Smooth muscle cell (in vitro differentiated cells): Measurements from ENCODE around the gene SHANK3. TPM values are rescaled to one million over a fixed set of nuclear protein-coding genes. Genes with fewer than 3 reads are reported as not detected.

ENCODE experiments used
- DNase-seq: peaks from one replicate; lab custom pipeline; 2025; ENCODE audit not compliant: unreplicated experiment; lab: John Stamatoyannopoulos, UW
- H2AFZ ChIP-seq: fragments of 200-600 bp; sonication (generic); 2 replicates; pipeline ENCODE4 v1.6.0; 2016; ENCODE audit warnings: antibody characterized with exemption, low read depth, mild to moderate bottlenecking
- H3F3A ChIP-seq: fragments of 200-600 bp; sonication (generic); 2 replicates; pipeline ENCODE4 v1.6.0; 2017; ENCODE audit warnings: antibody characterized with exemption, low read depth
- H3K27ac ChIP-seq: fragments of 200-600 bp; sonication (generic); 2 replicates; pipeline ENCODE4 v1.5.1; 2016; ENCODE audit warnings: low read depth, mild to moderate bottlenecking
- H3K27me3 ChIP-seq: fragments of 200-600 bp; sonication (generic); 2 replicates; pipeline ENCODE4 v1.6.1; 2016; ENCODE audit warnings: low read depth, mild to moderate bottlenecking
- H3K36me3 ChIP-seq: fragments of 200-600 bp; sonication (generic); 2 replicates; pipeline ENCODE4 v1.5.1; 2016; ENCODE audit warnings: low read depth
- H3K4me1 ChIP-seq: fragments of 200-600 bp; sonication (generic); 2 replicates; pipeline ENCODE4 v1.5.1; 2016; ENCODE audit warnings: low read depth
- H3K4me2 ChIP-seq: fragments of 200-600 bp; sonication (generic); 2 replicates; pipeline ENCODE4 v1.6.0; 2016; ENCODE audit warnings: mild to moderate bottlenecking
- H3K4me3 ChIP-seq: fragments of 200-600 bp; sonication (generic); 2 replicates; pipeline ENCODE4 v1.5.1; 2016; ENCODE audit warnings: mild to moderate bottlenecking
- H3K79me2 ChIP-seq: fragments of 200-600 bp; sonication (generic); 2 replicates; pipeline ENCODE4 v1.6.0; 2016; ENCODE audit warnings: low read depth, mild to moderate bottlenecking
- H3K9ac ChIP-seq: fragments of 200-600 bp; sonication (generic); 2 replicates; pipeline ENCODE4 v1.6.0; 2016; ENCODE audit warnings: low read depth
- H3K9me3 ChIP-seq: fragments of 200-600 bp; sonication (generic); replicated peaks from 2 replicates; pipeline ENCODE4 v1.5.1; 2016; ENCODE audit warnings: low read depth
- H4K20me1 ChIP-seq: fragments of 200-600 bp; sonication (generic); 2 replicates; pipeline ENCODE4 v1.6.0; 2016; ENCODE audit warnings: low read depth
- WGBS: methylation state at CpG from one replicate; pipeline ENCODE4 v1.1.7; 2016; ENCODE audit warnings: low lambda C conversion rate; 5-methylcytosine and 5-hydroxymethylcytosine counted together
- polyA plus RNA-seq: library from polyadenylated mRNA; unstranded; fragments of >200 nt; fragmentation: Nextera tagmentation; extraction: Ambion mirVana; gene quantifications from 2 replicates; pipeline ENCODE4 v1.2.1, GENCODE V29; 2016
- total RNA-seq: library from RNA; depleted of rRNA; stranded (reverse); fragments of >200 nt; gene quantifications from 2 replicates; pipeline ENCODE4 v1.2.3, GENCODE V29; 2014
- TF ChIP-seq, protein P1 (sequence below): fragments of 200-600 bp; sonication (generic); IDR thresholded peaks from 2 replicates; pipeline ENCODE4 v1.5.1; 2017; ENCODE audit warnings: borderline replicate concordance, mild to moderate bottlenecking, antibody characterized with exemption; ENCODE audit not compliant: insufficient read depth, poor library complexity, severe bottlenecking

SHANK3 gene
- total and polyA plus RNA-seq, 2 experiments from 2014 or later = 1.9 to 2.0 TPM

DNA sequence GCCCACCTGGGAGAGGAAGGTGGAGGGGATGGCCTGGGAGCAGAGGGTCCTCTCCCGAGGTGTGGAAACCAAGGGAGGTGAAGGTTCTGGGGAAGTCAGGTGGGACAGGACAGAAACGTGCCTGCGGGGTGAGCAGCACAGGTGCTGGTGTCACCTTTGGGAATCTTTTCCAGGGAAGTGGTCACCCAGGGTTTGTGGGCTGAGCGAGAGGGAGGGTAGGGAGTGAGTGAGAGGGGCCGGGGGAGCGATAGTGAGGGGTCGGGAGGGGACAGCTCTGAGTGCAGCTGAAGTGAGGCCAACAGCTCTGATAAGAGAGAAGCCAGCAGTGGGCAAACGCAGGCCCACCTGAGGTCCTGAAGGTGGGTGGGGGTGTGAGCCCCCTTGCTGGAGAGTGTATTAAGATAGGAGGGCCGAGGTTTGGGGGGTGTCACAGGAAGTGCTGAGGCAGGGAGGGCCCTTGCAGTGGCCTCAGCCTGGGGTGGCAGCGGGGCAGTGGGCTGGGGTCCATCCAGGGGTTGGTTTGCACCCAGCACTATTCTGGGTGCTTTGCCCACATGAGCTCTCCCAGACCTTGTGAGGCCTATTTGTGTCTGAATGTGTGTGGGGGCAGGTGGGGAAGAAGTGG, 1.6 kb upstream of the SHANK3 start:
- no peaks in the 10 kb centered on the region for H3K36me3 ChIP-seq
- no peaks in the 10 kb centered on the region for H3F3A ChIP-seq
- no peaks in the 10 kb centered on the region for H3K27me3 ChIP-seq
- H3K4me3 ChIP-seq = no peak overlapping the region
- no peaks in the 10 kb centered on the region for H3K79me2 ChIP-seq
- H3K4me2 ChIP-seq = no peak overlapping the region
- WGBS = 74% methylated on average over 6 of the region's 10 CpGs
- H3K9ac ChIP-seq = no peak overlapping the region
- H3K9me3 ChIP-seq = no peaks in the 10 kb centered on the region
- peaks cover 7% of the 10 kb centered on the region for H3K4me1 ChIP-seq
- H2AFZ ChIP-seq = no peak overlapping the region
- no peak overlapping the region for H3K27ac ChIP-seq
- TF ChIP-seq, protein P1, sequence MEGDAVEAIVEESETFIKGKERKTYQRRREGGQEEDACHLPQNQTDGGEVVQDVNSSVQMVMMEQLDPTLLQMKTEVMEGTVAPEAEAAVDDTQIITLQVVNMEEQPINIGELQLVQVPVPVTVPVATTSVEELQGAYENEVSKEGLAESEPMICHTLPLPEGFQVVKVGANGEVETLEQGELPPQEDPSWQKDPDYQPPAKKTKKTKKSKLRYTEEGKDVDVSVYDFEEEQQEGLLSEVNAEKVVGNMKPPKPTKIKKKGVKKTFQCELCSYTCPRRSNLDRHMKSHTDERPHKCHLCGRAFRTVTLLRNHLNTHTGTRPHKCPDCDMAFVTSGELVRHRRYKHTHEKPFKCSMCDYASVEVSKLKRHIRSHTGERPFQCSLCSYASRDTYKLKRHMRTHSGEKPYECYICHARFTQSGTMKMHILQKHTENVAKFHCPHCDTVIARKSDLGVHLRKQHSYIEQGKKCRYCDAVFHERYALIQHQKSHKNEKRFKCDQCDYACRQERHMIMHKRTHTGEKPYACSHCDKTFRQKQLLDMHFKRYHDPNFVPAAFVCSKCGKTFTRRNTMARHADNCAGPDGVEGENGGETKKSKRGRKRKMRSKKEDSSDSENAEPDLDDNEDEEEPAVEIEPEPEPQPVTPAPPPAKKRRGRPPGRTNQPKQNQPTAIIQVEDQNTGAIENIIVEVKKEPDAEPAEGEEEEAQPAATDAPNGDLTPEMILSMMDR = no peak
- DNase-seq = no peak
- H4K20me1 ChIP-seq = no peaks in the 10 kb centered on the region

DNA sequence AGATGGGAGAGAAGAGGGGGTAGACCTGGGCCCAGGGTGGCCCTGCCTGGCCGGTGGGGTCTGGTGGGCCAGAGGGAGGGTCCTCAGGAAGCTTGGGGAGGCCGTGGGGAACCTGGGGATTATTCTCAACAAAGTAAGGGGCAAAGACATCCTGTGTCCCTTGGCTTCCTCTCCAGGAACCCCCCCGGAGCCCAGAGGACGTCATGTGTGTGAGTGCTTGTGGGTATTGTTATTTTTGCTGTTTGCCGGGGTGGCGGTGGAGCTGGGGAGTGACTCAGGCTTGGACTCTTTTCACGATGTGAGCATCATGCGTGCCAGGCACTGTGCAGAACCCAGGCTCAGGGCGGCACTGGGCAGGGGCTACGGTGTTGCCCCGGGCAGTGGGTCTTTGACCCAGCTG, 982 bp upstream of the SHANK3 start:
- Histone ChIP-seq H3K27ac (no peak overlapping the region), H3K4me2 (no peak overlapping the region), H2AFZ (no peak overlapping the region), H3K27me3 (no peaks in the 10 kb centered on the region), H3K79me2 (no peaks in the 10 kb centered on the region), H3K4me3 (no peak overlapping the region), H3K36me3 (no peaks in the 10 kb centered on the region), H3F3A (no peaks in the 10 kb centered on the region), H3K9ac (no peak overlapping the region), H3K9me3 (no peaks in the 10 kb centered on the region), H3K4me1 (peaks cover 7% of the 10 kb centered on the region), H4K20me1 (no peaks in the 10 kb centered on the region)
- 94% methylated on average over 11 of the region's 11 CpGs for WGBS
- no peak for DNase-seq
- TF ChIP-seq, protein P1 = no peak

DNA sequence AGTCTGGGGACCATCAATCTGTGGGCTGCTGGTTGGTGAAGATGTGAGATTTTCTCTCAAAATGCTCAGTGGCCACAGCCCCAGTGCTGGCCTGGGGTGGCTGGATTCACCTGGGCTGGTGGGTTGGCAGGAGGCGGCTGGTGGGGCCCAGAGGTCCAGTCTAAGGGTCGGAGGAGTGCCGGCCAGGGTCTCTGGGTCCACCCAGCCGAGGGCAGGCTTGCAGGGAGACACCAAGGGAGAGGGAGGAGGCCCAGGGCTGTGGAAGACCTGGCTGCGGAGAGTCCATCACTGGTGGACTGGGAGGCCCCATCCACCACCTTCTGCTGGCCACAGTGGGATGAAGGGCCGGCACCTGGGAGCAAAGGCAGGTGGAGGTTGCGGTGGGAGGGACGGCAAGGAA, 582 bp upstream of the SHANK3 start:
- Histone ChIP-seq H3K27me3 (no peaks in the 10 kb centered on the region), H3F3A (no peaks in the 10 kb centered on the region), H3K9ac (no peak overlapping the region), H3K36me3 (no peaks in the 10 kb centered on the region), H4K20me1 (no peaks in the 10 kb centered on the region), H3K27ac (no peak overlapping the region), H3K79me2 (no peaks in the 10 kb centered on the region), H3K4me2 (no peak overlapping the region), H3K4me1 (peaks cover 7% of the 10 kb centered on the region), H3K4me3 (no peak overlapping the region), H2AFZ (no peak overlapping the region), H3K9me3 (no peaks in the 10 kb centered on the region)
- TF ChIP-seq, protein P1 = no peak
- WGBS = 92% methylated on average over 8 of the region's 8 CpGs
- DNase-seq = no peak
